HG03095 (cell line): ENCODE results near the gene PCCA.
A peak's percentile ranks its signal among the peaks of the same experiment; 100 is the strongest.

ENCODE experiments used
- ATAC-seq: cut with Tn5 transposase; IDR thresholded peaks from one replicate; pipeline ENCODE4 v1.9.1; 2021; ENCODE audit warnings: moderate library complexity; ENCODE audit not compliant: unreplicated experiment

The PCCA gene

GRCh38 chr13:100397627-100398026, 308.7 kb downstream of the PCCA start:
- no peak for ATAC-seq

GRCh38 chr13:100398360-100398759, 309.5 kb downstream of the PCCA start:
- ATAC-seq: no peak

DNA sequence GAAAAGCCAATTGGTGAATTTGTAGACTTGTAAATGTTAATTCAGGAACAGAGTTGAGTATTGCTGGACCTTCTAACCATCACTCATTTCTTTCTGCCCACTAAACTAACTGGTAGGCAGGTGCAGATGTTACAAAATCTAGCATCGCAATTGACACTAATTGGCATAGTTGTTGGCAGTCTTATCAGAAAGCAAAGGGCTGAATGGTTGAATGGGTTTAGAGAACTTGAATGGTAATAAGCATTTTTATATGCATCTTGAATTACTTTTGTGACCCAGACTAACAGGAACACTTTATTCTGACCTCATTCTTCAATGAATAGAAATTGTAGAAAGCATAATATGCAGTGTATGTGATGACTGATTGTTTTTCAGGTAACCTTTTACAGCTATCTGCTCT, 310.6 kb downstream of the PCCA start:
- ATAC-seq: no peak

GRCh38 chr13:100403675-100404074, 314.8 kb downstream of the PCCA start:
- ATAC-seq: no peak

- ATAC-seq: no peak
These were observed 320.2 kb downstream of the PCCA start for GRCh38 chr13:100409132-100409531.

- no peak for ATAC-seq
These were observed 334.5 kb downstream of the PCCA start for GRCh38 chr13:100423375-100423774.

DNA sequence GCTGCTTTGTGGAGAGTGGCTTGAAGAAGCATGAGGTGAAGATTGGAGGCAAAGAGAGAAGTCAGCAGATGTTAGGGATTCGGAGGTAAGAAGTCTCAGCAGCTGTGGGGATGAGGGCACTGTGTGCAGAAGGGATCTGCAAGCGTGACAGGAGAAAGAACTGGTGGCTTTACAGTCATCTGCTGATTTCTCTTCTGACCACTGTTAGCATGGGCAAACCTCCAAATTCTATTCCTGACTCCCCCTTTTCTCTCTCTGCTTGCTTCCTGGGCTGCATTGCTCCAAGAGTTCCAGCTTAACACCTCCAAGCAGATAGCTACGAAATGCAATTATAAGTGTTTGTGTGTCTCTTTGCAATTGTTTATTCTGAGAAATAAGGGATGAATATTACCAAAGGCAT, 340.1 kb downstream of the PCCA start:
- no peak for ATAC-seq

DNA sequence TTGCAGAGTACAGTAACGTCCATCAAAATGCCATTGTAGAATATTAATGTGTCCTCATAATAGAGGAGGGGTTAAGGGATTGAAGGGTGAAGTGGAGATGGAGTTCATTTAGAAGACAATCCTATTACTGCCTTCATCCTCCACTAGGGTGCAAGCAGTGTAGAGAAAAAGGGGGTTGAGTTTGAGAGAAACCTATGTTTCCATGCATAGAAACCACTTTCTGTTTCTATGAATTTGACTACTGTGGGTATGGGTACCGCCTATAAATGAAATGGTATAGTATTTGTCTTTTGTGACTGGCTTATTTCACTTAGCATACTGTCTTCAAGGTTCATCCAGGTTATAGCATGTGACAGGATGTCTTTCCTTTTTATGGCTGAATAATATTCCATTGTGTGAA, 343.7 kb downstream of the PCCA start:
- ATAC-seq: no peak

DNA sequence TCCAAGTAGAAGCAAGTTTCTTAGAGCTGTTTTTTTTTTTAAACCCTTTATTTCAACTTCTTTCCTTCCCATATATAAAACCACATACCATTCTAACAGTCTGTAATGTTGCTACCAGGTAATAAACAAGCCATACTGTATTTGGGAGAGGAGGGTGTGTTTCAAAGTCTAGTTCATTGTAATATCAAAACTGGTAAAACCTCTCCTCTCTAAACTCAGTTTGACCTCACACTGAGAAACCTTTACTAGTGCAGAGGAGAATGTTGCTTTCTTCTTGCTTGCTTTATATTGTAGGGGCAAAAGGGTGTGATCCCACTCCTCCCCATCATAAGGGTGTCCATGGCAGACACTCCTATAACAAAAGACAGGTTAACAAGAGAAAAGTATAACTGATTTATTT, 344.6 kb downstream of the PCCA start:
- no peak for ATAC-seq

DNA sequence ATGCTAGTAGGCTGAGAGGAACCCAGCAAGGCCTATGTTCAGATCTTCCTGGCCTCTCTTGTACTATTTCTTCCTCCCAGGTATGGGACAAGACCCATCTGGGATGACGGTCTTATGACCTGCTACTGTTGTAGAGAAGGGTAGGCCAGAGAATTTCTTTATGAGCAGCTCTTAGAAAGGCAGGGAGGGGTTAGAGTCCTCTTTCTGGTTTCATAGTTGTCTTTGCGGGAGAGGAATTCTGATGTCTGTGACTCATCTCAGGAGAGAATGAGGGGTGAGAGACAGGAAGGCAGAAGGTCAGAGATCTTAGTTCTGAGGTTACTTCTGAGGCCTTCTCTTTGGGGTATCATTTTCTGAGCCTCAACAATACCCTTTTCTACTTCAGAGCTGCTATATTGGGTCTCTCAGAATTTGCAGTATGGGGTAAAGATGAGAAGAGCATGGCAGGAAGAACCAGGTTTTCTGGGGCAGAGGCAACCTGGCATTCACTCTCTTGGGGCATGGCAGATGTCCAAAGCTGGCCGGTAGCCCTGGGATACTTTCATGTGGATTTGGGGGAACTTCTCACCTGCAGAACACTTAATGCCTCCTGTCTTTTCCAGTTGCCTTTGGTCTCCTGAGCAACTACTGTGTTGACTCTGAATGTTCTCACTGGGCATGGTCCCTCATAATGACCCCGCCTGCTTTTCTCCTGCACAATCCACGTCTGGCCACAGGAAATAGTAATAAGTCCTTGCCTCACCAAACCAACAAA, 345.3 kb downstream of the PCCA start:
- peak; percentile 97 for ATAC-seq

DNA sequence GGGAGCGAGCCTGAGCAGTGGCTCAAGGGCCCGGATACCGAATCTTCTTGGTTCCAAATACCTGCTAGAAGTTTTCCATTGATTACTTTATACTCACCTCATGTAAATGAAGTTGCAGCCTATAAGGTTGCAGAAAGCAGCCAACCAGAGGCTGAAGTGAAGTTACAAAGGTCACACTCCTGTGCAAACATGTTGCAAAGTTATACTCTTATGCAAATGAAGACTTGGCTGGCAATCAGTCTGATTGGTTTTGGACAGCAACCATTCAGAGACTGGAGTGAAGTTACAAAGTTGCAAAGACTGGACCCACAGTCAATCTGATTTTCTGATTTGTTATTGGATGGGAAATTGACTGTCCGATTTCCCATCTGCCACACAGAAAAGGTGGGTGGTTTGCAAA, 347.2 kb downstream of the PCCA start:
- ATAC-seq: no peak

DNA sequence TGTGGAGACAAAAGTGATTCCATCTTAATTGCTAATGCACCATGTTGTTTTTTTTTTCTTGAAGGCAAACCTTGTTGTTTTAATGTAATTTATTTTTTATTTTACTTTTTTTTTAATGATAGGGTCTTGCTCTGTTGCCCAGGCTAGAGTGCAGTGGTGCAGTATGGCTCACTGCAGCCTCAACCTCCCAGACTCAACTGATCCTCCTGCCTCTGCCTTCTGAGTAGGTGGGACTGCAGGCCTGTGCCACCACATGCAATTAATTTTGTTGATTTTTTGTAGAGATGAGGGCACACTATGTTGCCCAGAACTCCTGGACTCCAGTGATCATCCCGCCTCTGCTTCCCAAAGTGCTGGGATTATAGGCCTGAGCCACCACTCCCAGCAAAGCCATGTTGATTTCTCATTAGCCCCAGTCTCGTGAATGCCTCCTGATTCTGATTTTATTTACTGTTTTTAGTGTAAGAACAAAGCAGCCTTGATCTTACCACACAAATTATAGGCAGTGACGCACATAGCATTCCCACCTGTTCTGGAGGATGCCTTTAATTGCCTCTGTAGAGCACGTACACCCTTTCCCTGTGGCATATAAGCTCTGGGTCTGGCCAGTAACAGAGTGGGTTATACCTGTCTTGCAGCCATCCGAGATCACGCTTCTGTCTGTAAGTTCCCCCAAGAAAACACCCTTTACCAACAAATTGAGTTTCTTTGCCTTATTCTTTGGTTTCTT, 349.3 kb downstream of the PCCA start:
- ATAC-seq: no peak

DNA sequence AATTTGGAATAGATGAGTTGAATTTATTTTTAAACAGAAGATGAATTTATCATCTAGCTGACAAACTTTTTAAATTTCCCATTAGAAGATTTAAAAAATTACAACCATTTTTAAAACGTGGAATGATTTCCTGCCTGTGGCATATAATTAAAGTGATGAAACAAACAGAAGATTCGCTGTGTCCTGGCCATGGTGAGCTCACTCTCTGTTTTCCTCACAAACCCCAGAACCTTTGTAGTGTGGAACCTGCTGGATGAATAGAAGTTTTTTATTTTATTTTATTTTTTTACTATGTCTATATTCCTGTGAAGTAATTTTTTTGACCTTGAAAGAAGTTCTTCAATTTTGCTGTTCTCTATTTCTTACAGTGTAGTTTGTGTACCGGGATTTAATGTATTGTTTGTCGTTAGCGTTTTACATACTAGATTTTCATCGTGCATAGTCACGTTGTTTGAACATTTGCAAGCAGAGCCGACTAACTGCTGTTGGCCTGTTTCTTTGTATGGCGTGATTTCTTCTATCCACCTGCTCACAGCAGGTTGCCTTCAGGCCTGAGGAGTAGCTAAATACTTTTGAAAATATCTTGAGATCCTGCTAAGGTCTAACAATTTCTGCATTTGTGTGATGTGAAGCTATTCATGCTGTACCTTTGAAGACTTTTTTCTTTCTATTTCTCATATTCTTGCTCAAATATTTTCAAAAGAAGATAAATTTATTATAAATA, 350.5 kb downstream of the PCCA start:
- no peak for ATAC-seq

DNA sequence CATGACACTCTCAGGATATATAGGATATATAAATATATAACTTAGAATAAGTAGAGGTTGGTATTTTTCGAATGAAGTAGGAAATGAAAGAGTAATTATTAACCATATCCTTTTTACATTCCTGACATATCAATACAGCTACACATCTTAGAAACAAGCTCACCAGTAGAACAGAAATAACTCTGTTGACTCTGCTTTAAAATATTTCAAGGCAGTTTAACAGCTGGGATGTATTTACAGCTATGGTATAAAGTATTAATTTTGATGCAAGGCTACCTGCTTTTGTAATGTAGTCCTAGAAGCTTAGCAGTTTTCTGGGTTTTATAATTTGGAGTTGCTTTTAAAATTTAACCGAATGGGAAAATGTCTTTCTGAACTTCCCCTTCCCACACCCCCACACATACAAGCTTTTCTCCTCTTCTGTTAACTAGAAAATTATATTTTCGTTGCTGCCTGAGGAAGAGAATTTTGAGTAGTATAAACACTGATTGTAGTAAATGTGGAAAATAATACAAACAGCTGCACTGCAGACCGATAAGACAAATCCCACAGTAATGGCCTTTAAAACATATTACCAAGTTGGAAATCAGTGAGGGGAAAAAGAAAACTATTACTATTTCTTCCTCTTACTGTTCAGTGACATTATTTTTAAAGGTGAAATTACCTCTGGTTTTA, 352.0 kb downstream of the PCCA start:
- no peak for ATAC-seq

DNA sequence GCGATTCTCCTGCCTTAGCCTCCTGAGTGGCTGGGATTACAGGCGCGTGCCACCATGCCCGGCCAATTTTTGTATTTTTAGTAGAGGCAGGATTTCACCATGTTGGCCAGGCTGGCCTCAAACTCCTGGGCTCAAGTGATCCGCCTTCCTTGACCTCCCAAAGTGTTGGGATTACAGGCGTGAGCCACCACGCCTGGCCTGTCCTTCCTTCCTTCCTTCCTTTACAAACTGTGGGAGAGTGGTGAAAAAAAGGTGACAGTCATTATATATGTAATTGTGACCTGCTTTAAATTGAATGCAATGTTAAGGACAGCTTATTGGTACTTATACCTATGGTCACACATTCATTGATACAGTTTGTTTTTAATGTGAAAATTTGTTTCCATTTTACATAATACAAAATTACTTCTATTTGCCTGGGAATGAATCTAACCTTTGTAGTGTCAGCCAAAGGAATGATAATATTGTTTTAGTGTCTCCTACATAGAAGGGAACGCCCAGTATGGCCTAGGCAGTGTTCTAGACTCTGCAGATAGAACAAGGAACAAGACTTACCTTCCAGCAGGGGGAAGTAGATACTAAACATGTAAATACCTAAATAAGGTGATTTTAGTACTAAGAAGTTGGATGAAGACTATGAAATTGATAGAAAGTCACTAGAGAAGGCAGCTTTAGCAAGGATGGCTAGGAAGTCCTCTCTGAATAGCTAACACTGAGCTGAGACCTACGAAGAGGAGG, 353.4 kb downstream of the PCCA start:
- ATAC-seq: no peak

DNA sequence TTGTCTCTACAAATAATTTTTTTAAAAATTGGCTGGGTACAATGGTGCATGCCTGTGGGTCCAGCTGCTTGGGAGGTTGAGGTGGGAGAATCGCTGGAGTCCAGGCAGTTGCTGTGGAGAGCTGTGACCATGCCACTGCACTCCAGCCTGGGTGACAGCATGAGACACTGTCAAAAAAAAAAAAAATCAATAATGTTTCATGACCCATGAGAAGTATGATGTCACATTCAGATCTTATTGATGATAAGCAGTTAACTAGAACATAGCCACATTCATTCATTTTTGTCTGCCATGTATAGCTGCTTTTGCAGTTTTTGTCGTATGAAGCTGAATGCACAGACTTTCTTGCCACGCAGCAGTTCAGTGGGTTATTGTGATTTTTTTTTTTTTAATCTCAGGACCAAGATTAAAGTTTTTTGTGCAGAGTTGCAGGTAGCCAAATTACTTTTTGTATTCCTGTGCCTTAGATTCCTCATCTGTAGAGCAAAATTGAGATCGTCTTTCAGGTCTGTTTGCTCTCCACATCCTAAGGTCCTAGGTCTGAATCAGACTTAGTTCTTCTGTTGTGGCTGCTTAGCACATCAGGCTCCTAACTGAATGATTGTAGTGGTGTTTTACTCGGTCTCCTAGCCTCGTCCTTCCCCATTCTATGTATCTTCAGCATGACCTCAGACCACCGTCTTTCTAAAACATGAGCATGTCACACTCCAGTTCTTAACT, 354.5 kb downstream of the PCCA start:
- no peak for ATAC-seq

GRCh38 chr13:100443998-100444328, 355.1 kb downstream of the PCCA start:
- ATAC-seq: no peak

DNA sequence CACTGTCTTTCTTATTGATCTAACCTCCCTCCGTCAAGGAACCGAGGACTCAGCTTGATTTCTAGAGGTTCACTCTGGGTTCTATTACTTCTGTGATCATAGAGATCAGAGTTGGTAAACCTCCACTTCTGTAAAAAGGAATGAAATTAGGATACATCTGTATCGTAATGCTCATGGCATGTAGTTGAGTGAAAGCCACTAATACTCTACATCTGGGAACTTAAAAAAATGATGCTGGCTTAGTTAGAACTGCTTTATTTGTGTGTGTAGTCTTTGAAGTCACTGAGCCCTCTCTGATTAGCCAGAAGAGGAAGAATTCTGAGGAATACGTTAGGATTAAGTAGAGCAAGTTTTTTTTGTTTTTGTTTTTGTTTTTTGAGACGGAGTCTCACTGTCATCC, 358.9 kb downstream of the PCCA start:
- no peak for ATAC-seq

DNA sequence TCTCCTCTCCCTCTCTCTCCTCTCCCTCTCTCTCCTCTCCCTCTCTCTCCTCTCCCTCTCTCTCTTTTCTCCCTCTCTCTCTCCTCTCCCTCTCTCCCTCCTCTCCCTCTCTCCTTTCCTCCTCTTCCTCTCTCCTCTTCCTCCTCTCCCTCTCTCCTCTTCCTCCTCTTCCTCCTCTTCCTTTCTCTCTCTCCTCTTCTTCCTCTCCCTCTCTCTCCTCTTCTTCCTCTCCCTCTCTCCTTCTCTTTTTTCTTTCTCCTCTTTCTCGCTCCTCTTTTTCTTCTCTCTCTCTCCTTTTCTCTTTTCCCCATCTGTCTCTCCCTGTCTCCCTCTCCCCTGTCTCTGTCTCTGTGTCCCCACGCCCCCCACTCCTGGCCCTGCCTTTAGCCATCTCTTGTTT, 363.0 kb downstream of the PCCA start:
- ATAC-seq: no peak

DNA sequence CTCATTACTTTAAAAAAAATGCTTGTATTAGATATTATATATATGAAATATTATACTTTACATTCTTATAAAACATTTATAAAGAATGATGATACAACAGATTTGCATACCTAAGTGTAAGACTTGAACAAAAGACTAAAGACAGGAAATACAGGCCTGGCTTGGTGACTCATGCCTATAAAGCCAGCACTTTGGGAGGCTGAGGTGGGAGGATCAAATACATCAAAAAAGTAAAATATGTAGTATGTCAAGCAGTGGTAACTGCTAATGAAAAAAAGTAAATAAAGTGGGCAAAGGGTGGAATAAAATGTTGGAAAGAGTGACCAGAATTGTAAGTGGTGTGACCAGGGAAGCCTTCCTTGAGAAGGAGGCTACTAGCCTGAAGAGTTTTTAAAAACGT, 366.0 kb downstream of the PCCA start:
- no peak for ATAC-seq
